NCI-H2171 (cell line): ENCODE results near the gene AGPAT2.
"Not testable (repeated sequence)": the region's sequence is repeated elsewhere in the genome, so short reads cannot be mapped to it uniquely, and the experiment has no call there.

Experiments
- DNase-seq: peaks from one replicate; lab custom pipeline; 2025; lab: John Stamatoyannopoulos, UW

Gene AGPAT2

DNA sequence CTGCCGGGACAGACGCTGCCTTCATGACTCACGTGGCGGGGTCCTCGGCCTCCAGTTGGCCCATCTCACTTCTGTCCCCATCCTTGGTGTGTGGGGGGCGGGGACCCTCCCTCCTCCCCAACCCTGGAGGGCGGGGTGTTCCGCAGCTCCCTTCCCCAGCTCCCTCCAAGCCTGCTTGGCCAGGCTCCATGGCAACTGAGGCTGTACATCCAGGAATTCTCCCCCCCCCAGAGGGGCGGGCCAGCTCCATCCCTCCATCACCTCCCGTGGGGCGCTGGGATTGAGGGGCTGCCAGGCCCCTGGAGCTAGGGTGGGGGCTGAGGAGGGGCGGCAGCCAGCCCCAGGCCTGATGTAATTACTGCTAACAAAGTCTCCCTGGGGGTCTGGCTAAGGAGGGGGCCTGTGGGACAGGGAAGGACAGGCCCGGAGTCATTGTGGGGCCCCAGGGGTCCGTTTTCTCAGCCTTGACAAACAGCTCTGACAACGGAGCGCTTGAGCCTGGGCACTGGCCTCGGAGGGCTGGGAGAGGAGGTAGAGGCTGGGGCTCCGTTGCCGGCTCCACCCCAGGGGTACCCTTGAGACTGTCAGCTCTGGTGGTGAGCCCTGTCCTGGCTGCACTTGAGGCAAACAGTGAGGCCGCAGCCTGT lies 33.1 kb upstream of the AGPAT2 start:
- DNase-seq: no peak

DNA sequence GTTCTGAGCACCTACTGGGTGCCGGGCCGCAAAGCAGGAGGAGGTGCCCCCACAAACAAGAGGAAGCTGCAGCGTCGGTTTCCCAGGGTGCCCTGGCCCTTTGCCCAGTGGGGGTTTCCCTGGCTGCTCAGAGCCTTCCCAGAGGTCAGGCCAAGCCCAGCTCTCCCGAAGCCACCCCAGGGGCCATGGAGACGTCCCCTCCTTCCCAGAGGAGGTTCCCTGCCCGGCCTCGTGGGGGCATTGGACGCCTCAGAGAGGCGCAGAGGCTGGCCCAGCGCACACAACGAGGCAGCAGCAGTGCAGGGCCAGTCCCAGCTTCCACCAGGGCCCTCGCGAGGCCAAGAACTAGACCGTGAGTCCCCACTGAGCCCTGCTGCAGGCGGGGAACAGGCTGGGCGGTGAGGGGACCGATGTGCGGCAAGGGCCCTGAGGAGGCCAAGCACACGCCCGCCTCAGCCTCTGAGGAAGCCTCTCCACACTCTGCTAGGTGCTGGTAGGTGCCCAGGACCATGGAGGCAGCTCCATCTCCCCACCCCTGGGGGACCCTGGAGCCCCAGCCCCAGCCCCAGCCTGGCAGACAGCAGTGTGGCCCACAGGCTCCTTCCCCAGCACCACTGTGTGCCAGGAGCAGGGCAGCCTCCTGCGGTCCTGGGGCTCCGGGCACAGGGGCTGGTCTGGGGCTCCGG lies 32.1 kb upstream of the AGPAT2 start:
- DNase-seq: no peak

DNA sequence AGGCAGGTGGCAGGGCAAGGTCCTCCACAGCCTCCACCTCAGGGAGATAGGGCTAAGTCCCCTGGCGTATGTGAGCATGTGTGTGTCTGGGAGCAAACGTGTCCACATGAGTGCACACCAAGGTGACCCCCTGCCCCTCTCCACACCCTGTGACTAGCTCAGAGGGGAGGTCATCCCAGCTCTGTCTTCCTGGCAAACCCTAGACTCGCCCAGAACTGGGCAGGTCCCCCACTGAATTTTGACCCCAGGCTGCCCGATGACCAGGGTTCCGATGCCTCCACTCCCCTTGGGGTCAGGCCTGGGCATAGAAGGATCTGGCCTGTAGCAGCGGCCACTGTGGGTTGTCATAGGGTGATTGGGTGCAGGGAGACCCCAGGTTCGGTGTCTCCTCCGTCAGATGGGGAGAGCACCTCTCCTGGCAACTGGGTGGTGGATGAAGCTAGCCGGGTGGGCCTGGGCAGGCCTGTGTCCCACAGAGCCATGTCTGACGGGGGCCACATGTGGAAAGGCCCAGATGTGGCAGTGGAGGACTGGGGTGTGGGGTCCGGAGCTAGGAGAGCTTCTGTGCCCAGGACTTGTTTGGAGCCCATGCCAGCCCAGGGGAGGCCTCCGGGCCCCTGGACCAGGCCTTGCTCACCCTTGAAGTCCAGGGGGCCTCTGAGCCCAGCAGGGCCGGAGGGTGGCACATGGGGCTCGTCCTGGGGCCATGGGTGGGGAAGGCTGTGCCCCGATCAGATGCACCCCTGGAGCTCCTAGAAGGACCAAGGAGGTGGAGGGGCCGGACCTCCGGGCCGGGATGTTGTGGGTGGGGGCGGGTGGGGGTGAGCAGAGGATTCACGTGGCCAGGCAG lies 31.3 kb upstream of the AGPAT2 start:
- DNase-seq: no peak

DNA sequence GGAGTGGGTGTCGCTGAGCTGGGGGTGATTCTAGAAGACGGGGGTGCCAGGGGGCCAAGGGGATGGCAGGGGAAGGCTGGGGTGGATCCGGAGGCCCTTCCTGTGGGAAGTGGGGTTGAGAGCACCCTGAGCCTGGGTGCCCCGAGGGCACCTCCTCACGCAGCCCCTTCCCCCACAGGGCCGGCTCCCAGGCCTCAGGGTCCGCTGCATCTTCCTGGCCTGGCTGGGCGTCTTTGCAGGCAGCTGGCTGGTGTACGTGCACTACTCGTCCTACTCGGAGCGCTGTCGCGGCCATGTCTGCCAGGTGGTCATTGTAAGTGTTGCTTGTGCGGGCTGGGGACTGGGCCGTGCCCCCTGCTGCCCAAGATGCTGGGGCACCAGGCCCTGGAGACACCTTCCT lies 30.1 kb upstream of the AGPAT2 start:
- DNase-seq: no peak

DNA sequence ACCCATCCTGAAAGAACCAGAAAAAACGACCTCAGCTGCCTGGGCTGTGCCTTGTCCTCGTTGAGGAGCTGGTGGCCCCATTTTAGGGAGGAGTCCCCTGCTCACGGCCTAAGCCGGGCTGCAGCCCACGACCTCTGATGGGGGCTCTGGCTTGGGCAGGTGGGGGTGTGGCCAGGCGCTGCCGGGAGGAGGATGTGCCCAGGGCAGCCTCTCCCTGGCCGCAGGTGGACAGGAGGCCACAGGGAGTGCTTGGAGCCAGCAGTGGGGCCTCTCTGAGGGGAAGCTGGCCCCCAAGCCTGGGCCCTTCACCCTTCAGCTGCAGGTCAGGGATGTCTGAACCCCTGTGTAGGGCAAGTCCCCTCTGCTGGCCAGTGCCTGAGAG lies 27.6 kb upstream of the AGPAT2 start:
- DNase-seq: no peak

DNA sequence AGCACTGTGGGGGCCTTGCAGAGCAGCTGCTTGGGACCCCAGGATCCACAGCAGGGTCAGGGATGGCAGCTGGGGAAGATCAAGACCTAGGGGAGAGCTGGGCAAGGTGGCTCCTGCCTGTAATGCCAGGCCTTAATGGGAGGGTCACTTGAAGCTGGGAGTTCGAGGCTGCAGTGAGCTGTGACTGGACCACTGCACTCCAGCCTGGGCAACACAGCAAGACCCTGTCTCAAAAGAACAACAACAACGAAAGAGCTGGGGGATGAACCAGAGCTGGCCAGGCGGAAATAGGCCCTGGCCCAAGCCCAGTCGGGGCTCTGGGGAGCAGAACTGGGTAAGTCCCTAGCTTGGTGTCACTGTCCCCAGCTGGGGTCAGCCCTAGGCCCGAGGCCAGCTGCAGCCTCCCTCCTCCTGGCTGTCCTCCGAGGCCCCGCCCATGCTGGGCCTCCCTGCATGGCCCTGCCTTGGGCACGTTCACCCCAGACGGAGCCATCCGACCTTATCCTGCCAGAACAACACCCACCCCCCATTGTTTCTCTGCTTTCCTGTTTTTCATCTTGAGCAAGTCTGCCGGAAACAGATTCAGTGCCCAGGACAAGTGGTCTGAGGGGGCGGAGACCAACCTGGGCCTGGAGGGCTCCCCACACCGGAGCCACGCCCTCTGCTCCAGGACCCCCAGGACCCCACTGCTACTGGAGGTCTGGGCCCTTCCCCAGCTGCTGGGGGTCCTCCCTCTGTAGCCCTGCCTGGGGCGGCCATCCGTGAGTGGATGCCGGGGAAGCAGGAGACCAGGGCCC lies 27.0 kb upstream of the AGPAT2 start:
- DNase-seq: no peak

DNA sequence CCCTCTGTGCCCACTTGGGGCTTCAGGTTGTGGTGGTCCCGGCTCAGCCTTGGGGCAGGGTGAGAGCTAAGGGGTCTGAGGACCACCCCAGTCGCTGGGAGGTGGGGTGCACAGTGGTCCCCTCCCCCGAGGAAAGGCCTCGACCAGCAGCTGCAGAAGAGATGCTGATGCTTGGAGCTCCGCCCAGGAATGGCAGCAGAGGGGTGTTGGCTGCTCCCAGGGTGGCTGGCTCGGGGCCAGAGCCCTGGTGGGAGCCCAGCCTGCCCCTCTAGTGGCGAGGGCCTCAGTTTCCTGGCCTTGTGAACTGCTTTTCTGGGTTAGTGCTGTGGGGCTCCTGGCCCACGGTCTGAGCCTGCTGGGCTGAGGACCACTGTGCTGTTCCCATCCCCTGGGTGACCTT lies 26.3 kb upstream of the AGPAT2 start:
- DNase-seq: peak; percentile 51

DNA sequence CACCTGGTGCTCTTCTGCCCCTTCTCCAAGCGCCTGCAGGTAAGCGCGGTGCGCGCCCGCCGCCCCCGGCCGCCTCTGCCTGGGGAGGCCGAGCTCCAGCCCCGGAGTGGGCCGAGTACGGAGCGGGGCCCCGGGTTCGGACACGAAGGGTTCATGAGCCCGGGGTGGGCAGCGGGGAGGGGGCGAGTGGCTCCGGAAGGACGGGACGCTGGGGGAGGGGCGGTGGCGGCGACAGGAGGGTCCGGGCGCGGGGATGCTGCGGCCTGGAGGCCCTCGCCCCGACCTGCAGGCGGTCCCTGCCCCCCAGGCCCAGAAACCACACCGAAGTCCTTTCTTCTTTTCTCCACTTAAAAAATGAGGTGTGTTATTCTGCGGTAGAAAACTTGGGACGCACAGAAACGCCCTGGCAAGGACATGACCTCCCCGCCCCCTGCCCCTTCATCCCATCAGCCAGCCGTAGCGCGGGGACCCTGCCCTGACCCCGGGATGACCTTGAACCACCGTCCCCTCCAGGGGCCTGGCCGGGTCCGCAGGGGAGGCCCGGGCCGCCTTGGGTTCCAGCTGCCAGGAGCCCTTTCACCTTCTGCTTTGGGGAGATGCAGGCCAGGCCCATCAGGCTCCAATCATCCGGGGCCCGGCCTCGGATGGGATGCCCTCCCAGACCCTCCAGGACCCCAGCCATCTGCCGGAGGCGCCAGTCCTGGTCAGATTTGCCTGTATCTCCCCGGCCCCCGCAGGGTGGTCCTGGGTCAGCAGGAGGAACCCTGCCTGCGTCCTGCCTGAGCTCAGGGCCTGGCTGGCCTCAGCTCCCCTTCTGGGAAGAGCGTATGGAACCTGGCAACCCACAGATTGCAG lies 25.7 kb upstream of the AGPAT2 start:
- DNase-seq: no peak

DNA sequence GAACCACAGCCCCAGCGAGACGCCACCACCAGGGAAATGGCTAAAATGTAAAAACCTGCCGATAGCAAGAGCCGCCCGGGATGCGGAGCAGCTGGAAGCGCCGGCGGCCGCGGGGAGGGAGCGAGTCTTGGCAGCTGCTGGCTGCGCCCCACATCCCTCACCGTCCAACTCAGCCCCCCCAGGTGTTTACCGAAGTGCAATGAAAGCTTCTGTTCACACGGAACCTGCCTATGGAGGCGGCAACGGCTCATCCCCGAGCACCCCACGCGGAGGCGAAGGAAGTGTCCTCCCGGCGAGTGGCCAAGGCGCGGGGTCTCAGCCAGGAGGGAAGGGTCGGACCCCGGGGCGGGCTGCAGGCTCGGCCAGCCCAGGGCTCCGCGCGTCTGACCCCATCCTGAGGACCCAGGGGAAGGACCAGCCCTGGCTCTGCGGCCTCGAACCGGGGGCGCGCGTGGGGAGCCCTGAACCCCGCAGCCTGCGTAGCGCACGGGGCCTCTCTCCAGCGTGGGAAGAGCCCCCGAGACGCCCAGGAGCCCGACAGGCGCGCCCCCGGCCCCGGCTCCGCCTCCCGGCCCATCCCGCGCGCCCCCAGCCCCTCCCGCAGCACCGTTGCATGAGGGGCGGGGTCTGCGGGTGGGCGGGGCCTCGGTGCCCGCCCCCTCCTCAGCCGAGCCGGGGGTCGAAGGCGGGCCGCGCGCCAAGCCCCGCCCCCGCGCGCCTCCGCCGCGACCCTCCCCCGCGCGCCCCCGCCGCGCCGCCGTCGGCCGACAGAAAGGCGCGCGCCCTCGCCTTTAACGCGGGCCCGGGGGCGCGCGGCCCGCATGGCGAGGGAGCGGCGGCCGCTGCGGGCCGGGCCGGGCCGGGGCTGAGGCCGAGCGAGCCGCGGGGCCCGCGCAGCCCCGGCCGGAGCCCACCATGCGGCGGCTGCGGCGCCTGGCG lies 24.8 kb upstream of the AGPAT2 start, which contains the start of gene DIPK1B:
TSS of gene DIPK1B (plus strand) at position 822 of the 939 bp plus-strand sequence. CDS start at position 916, 94 bp downstream.
- DNase-seq: peak; percentile 91

DNA sequence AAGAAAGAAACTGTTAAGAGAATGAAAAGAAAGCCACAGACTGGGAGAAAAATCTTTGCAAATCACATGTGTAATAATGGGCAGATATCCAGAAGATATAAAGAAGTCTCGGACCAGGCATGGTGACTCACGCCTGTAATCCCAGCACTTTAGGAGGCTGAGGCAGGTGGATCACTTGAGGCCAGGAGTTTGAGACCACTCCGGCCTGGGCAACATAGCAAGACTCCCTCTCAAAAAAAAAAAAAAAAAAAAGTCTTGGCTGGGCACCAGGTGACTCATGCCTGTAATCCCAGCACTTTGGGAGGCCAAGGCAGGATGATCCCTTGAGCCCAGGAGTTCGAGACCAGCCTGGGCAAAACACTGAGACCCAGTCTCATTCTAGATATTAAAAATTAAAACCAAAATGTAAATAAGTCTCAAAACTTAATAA lies 24.0 kb upstream of the AGPAT2 start:
- not testable (repeated sequence) for DNase-seq

DNA sequence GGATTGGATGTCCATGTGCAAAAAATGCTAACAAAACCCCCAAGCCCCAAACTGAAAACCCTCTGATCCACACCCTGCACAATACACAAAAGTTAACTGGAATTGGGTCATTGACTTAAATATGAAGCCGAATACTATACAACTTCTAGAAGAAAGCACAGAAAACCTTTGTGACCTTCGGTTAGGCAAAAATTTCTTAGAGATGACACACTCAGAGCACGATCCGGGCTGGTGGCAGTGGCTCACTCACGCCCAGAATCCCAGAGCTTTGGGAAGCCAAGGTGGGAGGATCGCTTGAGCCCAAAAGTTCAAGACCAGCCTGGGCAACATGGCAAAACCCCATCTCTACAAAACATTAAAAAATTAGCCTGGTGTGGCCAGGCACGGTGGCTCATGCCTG lies 23.3 kb upstream of the AGPAT2 start:
- no peak for DNase-seq

DNA sequence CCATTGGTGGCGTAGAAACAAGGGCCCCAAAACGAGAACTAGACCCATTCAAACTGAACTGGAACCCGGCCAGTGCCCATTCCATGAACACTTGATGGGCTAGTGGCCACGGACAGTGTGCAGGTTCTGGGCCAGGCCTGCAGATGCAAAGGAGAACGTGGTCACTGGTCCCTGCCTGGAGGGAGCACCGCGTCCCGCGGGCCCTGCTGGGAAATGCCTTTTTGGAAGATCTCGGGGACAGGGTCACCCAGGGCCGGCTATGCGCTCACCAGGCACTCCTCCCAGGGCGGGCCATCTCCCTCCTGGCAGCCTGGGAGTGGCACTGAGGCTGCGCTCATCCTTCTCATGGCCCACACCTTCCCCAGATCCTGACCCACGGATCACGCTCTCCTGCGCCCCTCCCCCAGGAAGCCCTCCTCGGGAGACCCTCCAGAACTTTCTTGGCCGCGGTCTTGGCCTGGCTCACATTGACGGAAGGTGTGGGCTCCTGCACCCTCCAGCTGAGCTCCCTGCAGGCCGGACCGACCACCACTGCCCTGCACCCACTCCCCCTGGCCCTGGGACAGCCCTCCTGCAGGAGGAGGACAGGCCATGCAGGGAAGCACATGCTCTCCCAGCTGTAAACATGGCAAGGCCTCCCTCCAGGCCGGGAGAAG lies 22.3 kb upstream of the AGPAT2 start:
- no peak for DNase-seq

DNA sequence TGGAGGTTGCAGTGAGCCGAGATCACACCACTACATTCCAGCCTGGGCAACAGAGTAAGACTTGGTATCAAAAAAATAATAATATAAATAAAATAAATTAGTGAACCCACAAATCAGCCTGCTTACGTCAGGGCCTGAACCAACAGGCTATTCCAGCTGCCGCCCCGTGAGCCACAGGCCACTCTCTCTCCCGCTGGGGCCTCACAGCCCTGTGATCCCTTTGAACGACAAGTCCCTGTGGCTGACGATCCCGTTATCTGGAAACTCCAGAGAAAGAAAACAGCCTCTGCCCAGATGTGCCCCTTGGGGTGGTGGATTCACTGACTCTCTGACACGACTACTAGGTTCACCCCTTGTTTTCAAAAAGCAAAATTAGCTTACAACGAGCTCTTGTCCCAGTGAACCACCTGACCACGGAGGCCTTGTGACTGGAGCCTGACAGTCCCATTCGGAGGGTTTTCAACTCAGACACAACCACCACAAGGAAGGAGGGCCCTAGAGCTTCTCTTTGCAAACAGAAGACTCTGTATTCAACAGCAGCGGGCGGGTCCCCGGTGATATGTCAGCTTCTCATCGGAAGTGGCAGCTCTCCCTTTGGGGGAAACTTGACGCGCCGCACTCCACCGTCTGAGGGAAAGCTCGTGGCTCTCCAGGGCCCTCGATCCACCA lies 20.7 kb upstream of the AGPAT2 start:
- DNase-seq: no peak

DNA sequence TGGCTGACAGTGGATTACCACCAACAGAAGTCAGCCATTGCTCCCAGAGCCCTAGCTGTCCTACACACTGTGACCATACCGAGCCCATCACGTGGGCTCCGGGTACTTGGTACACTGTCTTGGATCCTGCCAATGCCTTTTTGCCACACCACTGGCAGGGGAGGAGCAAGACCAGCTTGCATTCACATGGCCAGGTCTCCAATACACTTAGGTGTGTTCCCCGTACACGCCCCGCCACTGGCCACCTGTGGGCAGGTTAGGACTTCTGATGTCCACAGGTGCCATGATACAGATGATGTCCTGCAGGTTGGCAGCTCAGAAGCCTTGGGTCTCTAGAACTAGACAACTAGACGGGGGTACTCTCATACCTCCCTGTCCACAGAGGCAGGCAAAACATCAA lies 19.8 kb upstream of the AGPAT2 start:
- no peak for DNase-seq

DNA sequence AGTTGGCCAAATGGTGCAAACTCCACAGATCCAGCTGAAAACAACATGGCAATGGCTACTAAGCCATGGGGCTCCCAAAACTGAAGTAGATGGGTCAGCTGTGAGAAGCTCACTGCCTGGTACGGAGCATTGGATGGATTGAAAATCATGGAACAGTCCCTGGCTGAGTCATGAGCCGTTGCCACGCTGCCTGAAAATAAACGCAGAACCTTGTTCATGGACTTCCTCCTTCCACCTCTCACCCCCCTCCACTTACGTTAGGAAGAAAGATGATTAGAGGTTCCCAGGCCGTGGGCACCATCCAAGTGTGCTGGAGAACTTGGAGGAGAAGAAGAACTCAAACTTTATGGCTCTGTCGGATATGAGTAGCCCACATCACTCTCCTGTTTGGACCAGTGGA lies 18.3 kb upstream of the AGPAT2 start:
- no peak for DNase-seq

DNA sequence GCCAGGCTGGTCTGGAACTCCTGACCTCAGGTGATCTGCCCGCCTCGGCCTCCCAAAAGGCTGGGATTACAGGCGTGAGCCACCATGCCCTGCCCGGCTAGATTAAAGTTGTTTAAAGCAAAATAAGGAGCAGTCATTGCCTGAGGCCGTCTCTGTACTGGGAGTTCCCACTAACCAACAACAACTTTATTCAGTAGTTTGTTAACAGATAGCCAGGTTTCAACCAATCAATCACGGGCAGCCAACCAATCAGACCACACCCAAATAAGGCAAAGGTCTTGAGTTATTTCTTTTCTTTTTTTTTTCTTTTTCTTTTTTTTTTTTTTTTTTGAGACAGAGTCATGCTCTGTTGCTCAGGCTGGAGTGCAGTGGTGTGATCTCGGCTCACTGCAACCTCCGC lies 17.5 kb upstream of the AGPAT2 start:
- DNase-seq: not testable (repeated sequence)

DNA sequence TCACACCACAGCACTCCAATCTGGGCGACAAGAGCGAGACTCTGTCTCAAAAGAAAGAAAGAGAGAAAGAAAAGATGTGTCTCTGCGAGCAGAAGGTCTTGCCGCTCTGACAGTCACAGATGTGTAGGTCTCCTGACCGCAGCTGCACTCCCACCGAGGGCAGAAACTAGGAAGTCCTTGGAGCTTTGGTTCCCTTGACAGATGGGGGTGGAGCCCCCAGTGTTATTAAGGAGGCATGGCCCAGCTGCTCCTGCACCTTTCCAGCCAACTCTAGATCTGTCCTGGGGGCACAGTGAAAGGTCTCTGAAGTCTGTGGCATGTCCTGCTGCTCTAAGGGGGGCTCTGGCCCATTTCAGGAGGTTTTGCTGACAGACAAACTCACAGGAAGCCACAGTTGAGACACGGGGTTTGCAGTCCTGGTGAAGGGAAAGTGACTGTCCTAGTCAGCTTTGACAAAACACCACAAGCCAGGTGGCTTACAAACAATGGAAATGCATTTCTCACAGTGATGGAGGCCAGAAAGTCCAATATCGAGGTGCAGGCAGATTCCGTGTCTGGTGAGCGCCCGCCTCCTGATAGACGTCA lies 16.1 kb upstream of the AGPAT2 start:
- peak; percentile 39 for DNase-seq

DNA sequence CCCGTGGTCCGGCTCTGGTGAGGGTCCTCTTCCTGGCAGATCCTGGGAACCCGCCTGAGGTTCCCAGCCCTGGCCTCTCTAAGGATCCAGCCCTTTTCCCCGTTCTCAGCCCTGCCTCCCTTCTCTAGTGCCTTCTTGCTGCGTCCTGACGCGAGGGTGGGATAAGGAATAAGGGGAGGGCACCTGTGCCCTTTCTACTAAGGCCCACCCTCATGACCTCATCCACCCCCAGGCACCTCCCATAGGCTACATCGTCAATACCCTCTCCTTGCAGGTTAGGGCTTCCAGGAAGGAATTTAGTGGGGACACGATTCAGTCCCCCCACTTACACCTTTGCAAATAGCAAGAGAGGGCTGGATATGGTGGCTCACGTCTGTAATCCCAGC lies 14.4 kb upstream of the AGPAT2 start:
- DNase-seq: no peak
